Vagina (tissue), 2 donors: ENCODE measurements around the gene TMEM191B.
"Not testable (repeated sequence)": the region's sequence is repeated elsewhere in the genome, so short reads cannot be mapped to it uniquely, and the experiment has no call there.

Experiments used
- POLR2AphosphoS5 ChIP-seq, 2 donors: sonication (generic); formaldehyde crosslinking; IDR thresholded peaks; one replicate each; pipeline ENCODE4 v1.9.0; 2017; ENCODE audit warnings: antibody characterized with exemption in 2 of 2, mild to moderate bottlenecking in 2 of 2, low read depth in 1 of 2; ENCODE audit not compliant: insufficient read depth in 1 of 2
- TF ChIP-seq, protein P1 (sequence below), 3 experiments: fragments of 450-650 bp in 2 of 3; fragments of 200-600 bp in 1 of 3; sonication (generic) in 1 of 3; IDR thresholded peaks; one replicate each; pipeline ENCODE4 v1.5.1; 2017 to 2019; ENCODE audit warnings: antibody characterized with exemption in 3 of 3, mild to moderate bottlenecking in 2 of 3, moderate library complexity in 2 of 3

DNA sequence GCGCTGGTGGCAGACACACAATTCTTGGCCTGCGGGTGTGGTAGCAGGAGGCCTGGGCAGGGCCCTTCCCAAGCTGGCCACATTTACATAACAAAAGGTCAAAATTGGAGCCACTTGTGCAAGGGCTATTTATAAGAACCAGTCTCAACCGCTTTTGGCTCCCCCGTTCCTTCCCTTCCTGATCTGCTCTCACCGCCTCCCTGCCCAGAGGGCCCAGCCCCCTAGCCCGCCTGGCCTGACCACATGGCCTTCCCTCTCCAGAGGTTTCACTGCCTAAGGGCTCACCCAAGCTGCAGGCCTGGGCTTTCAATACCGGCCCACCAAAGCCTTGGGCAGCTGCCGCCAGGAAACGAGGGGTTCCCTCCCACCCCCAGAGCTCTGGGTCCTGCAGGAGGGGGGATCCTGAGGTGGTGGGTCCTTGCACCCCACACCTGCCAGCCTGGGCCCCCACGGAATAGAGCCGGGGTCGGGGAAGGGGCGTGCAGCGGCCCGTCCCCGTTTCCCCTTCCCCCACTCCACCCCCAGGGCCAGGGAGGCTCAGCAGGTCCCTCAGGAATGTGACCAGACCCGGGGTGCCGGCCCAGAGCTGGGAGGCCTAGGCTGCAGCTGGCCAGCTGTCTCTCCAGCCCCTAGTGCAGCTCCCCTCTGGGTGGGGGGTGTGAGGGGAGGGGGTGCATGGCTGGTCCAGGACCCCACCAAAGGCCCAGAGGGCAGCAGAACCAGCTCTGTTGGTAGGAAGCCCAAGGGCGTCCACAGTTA is 25.4 kb downstream of the TMEM191B start:
- TF ChIP-seq, protein P1, sequence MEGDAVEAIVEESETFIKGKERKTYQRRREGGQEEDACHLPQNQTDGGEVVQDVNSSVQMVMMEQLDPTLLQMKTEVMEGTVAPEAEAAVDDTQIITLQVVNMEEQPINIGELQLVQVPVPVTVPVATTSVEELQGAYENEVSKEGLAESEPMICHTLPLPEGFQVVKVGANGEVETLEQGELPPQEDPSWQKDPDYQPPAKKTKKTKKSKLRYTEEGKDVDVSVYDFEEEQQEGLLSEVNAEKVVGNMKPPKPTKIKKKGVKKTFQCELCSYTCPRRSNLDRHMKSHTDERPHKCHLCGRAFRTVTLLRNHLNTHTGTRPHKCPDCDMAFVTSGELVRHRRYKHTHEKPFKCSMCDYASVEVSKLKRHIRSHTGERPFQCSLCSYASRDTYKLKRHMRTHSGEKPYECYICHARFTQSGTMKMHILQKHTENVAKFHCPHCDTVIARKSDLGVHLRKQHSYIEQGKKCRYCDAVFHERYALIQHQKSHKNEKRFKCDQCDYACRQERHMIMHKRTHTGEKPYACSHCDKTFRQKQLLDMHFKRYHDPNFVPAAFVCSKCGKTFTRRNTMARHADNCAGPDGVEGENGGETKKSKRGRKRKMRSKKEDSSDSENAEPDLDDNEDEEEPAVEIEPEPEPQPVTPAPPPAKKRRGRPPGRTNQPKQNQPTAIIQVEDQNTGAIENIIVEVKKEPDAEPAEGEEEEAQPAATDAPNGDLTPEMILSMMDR (IDR thresholded peaks at IDR 0.05) = not testable (repeated sequence)
- not testable (repeated sequence) for TF ChIP-seq POLR2AphosphoS5 (IDR thresholded peaks at IDR 0.05; ENCODE audit: insufficient read depth in 1 of 2, low read depth in 1 of 2)
